Stromal cell of bone marrow (primary cell): ENCODE measurements around the gene KCNH5.

ENCODE experiments used
- DNase-seq: peaks from one replicate; pipeline ENCODE4 v3.0.0-alpha.2; 2012; ENCODE audit warnings: low read depth

Gene KCNH5

GRCh38 chr14:63045234-63045611, at the start of gene KCNH5:
Gene KCNH5, minus strand, starts transcription at chr14:63045458. Its CDS starts 272 bp downstream, at chr14:63045186.
- DNase-seq: no peak

GRCh38 chr14:63091394-63091996, 46.2 kb upstream of the KCNH5 start:
- no peak for DNase-seq

GRCh38 chr14:63088865-63089264, 43.6 kb upstream of the KCNH5 start:
- no peak for DNase-seq

- no peak for DNase-seq
Observed at GRCh38 chr14:63078569-63078968, 33.3 kb upstream of the KCNH5 start.

- no peak for DNase-seq
Observed at GRCh38 chr14:63076488-63076887, 31.2 kb upstream of the KCNH5 start.

- DNase-seq: no peak
Observed at GRCh38 chr14:63055631-63056030, 10.4 kb upstream of the KCNH5 start.

GRCh38 chr14:63051992-63052391, 6.7 kb upstream of the KCNH5 start:
- DNase-seq: no peak

GRCh38 chr14:63051301-63051700, 6.0 kb upstream of the KCNH5 start:
- DNase-seq: no peak

GRCh38 chr14:63050694-63051093, 5.4 kb upstream of the KCNH5 start:
- DNase-seq: no peak

GRCh38 chr14:63046339-63047268, 1.3 kb upstream of the KCNH5 start:
- DNase-seq: no peak

- no peak for DNase-seq
Observed at GRCh38 chr14:63045612-63046320, 508 bp upstream of the KCNH5 start.

GRCh38 chr14:63039866-63040265, 5.4 kb downstream of the KCNH5 start:
- DNase-seq: peak; percentile 17

GRCh38 chr14:63032641-63033040, 12.6 kb downstream of the KCNH5 start:
- no peak for DNase-seq

- no peak for DNase-seq
Observed at GRCh38 chr14:63032076-63032475, 13.2 kb downstream of the KCNH5 start.

GRCh38 chr14:63030113-63030512, 15.1 kb downstream of the KCNH5 start:
- no peak for DNase-seq

- no peak for DNase-seq
Observed at GRCh38 chr14:63027719-63028118, 17.5 kb downstream of the KCNH5 start.

GRCh38 chr14:63026491-63026890, 18.8 kb downstream of the KCNH5 start:
- no peak for DNase-seq

GRCh38 chr14:63014621-63015020, 30.6 kb downstream of the KCNH5 start:
- DNase-seq: no peak

- no peak for DNase-seq
Observed at GRCh38 chr14:63012171-63012570, 33.1 kb downstream of the KCNH5 start.

GRCh38 chr14:63011623-63012022, 33.6 kb downstream of the KCNH5 start:
- DNase-seq: no peak

- no peak for DNase-seq
Observed at GRCh38 chr14:63009495-63009894, 35.8 kb downstream of the KCNH5 start.

- no peak for DNase-seq
Observed at GRCh38 chr14:63006531-63006930, 38.7 kb downstream of the KCNH5 start.

GRCh38 chr14:62994096-62994495, 51.2 kb downstream of the KCNH5 start:
- no peak for DNase-seq
